H1 (cell line): ENCODE measurements around the gene EMC7. TPM values are rescaled to one million over a fixed set of nuclear protein-coding genes. Genes with fewer than 3 reads are reported as not detected.

Experiments
- CTCF ChIA-PET: fragments of 300-600 bp; sonication (Branson Sonifier 250); formaldehyde crosslinking; loops from one replicate; lab custom pipeline; 2021; ENCODE audit not compliant: partially characterized antibody; lab: Charles Lee
- POLR2A ChIA-PET: fragments of 300-600 bp; sonication (Branson Sonifier 250); formaldehyde crosslinking; loops from one replicate; lab custom pipeline; 2021; ENCODE audit warnings: inconsistent platforms; ENCODE audit not compliant: partially characterized antibody; lab: Charles Lee
- DNase-seq, 2 experiments: peaks; one replicate each; pipeline versions ENCODE4 v3.0.0 to v3.0.0-alpha.2; 2010 to 2022; ENCODE audit warnings: low spot score in 2 of 2, low read depth in 1 of 2, mixed read lengths in 1 of 2
- FAIRE-seq: peaks from 2 replicates; lab custom pipeline; 2011; peaks lifted over from hg19 to GRCh38; lab: Jason Lieb, UNC
- H2AFZ ChIP-seq: 2 replicates; pipeline ENCODE4 v1.8.1; 2012; ENCODE audit warnings: low read length, inconsistent platforms
- H2AK5ac ChIP-seq: 2 replicates; pipeline ENCODE4 v1.6.1; 2013; ENCODE audit warnings: low read depth, low read length
- H2BK120ac ChIP-seq: replicated peaks from 2 replicates; pipeline ENCODE3; 2013; ENCODE audit warnings: low read depth, low read length, inconsistent platforms
- H2BK12ac ChIP-seq: 2 replicates; pipeline ENCODE4 v1.6.1; 2013; ENCODE audit warnings: low read depth, low read length
- H2BK15ac ChIP-seq: 2 replicates; pipeline ENCODE4 v1.6.1; 2013; ENCODE audit warnings: low read length
- H2BK20ac ChIP-seq: 2 replicates; pipeline ENCODE4 v1.6.1; 2013; ENCODE audit warnings: low read length
- H2BK5ac ChIP-seq: 2 replicates; pipeline ENCODE4 v1.6.1; 2013; ENCODE audit warnings: low read depth, low read length
- H3K14ac ChIP-seq: 2 replicates; pipeline ENCODE4 v1.6.1; 2013; ENCODE audit warnings: inconsistent platforms; ENCODE audit not compliant: insufficient read length
- H3K18ac ChIP-seq: 2 replicates; pipeline ENCODE4 v1.6.1; 2013; ENCODE audit warnings: low read length; ENCODE audit errors: extremely low read depth
- H3K23ac ChIP-seq: 2 replicates; pipeline ENCODE4 v1.6.1; 2013; ENCODE audit warnings: inconsistent platforms; ENCODE audit not compliant: insufficient read length
- H3K23me2 ChIP-seq: 2 replicates; pipeline ENCODE4 v1.6.1; 2013; ENCODE audit warnings: low read depth, low read length
- H3K27ac ChIP-seq: 2 replicates; pipeline ENCODE4 v1.6.1; 2011; ENCODE audit warnings: low read depth, low read length, inconsistent platforms
- H3K27me3 ChIP-seq, 4 experiments: replicated peaks in 1 of 4; 1 replicate in 1 of 4; 2 replicates in 3 of 4; pipeline versions ENCODE4 v1.6.1 to v1.8.1; 2011 to 2013; ENCODE audit warnings: low read length in 3 of 4, mild to moderate bottlenecking in 3 of 4, inconsistent platforms in 2 of 4, mixed read lengths in 2 of 4, moderate library complexity in 1 of 4; ENCODE audit not compliant: control insufficient read depth in 3 of 4, insufficient read depth in 3 of 4; ENCODE audit errors: extremely low read depth in 1 of 4
- H3K36me3 ChIP-seq, 4 experiments: 2 replicates each; pipeline versions ENCODE4 v1.6.1 to v1.8.1; 2011 to 2013; ENCODE audit warnings: mild to moderate bottlenecking in 4 of 4, low read length in 3 of 4, moderate library complexity in 2 of 4, control low read depth in 1 of 4, inconsistent platforms in 1 of 4; ENCODE audit not compliant: insufficient read depth in 4 of 4, control insufficient read depth in 2 of 4
- H3K4ac ChIP-seq: replicated peaks from 2 replicates; pipeline ENCODE3; 2013; ENCODE audit warnings: low read length, low read depth, mixed read lengths, inconsistent platforms; ENCODE audit not compliant: insufficient read length
- H3K4me1 ChIP-seq, 4 experiments: replicated peaks in 1 of 4; 1 replicate in 1 of 4; 2 replicates in 3 of 4; pipeline versions ENCODE4 v1.6.1 to v1.8.1; 2011 to 2013; ENCODE audit warnings: low read length in 3 of 4, inconsistent platforms in 2 of 4, mixed read lengths in 1 of 4; ENCODE audit not compliant: insufficient read depth in 4 of 4, control insufficient read depth in 3 of 4
- H3K4me2 ChIP-seq, 2 experiments: 2 replicates each; pipeline versions ENCODE4 v1.6.1 to v1.8.1; 2011 to 2013; ENCODE audit warnings: low read depth in 2 of 2, low read length in 2 of 2, control low read depth in 1 of 2, inconsistent platforms in 1 of 2, mild to moderate bottlenecking in 1 of 2; ENCODE audit not compliant: insufficient read depth in 1 of 2
- H3K4me3 ChIP-seq, 4 experiments: fragments of 200-600, 300-600 bp in 1 of 4; sonication (generic), shearing (Covaris generic), sonication (Bioruptor Twin) in 1 of 4; 2 replicates each; pipeline versions ENCODE4 v1.5.1 to v1.8.1; 2011 to 2016; ENCODE audit warnings: low read length in 4 of 4, low read depth in 3 of 4, control low read depth in 2 of 4, inconsistent platforms in 2 of 4, mild to moderate bottlenecking in 2 of 4, mixed read lengths in 1 of 4, moderate library complexity in 1 of 4; ENCODE audit not compliant: insufficient read depth in 2 of 4; ENCODE audit errors: extremely low read depth in 1 of 4
- H3K56ac ChIP-seq: replicated peaks from 2 replicates; pipeline ENCODE3; 2013; ENCODE audit warnings: low read depth, mild to moderate bottlenecking, mixed read lengths, low read length, inconsistent platforms; ENCODE audit not compliant: insufficient read length
- H3K79me1 ChIP-seq: 2 replicates; pipeline ENCODE4 v1.6.1; 2013; ENCODE audit warnings: low read depth, low read length, control low read depth
- H3K79me2 ChIP-seq, 2 experiments: 2 replicates each; pipeline versions ENCODE4 v1.6.1 to v1.8.1; 2012 to 2013; ENCODE audit warnings: low read length in 2 of 2, mild to moderate bottlenecking in 2 of 2, inconsistent platforms in 1 of 2; ENCODE audit not compliant: insufficient read depth in 2 of 2, control insufficient read depth in 1 of 2
- H3K9ac ChIP-seq, 4 experiments: replicated peaks in 1 of 4; 1 replicate in 1 of 4; 2 replicates in 3 of 4; pipeline versions ENCODE4 v1.6.1 to v1.8.1; 2011 to 2013; ENCODE audit warnings: low read depth in 3 of 4, low read length in 3 of 4, control low read depth in 2 of 4, mild to moderate bottlenecking in 2 of 4, moderate library complexity in 2 of 4, inconsistent platforms in 1 of 4; ENCODE audit errors: extremely low read depth in 1 of 4
- H3K9me3 ChIP-seq, 2 experiments: 2 replicates each; pipeline versions ENCODE4 v1.6.1 to v1.8.1; 2012 to 2013; ENCODE audit warnings: mild to moderate bottlenecking in 2 of 2, moderate library complexity in 2 of 2, control low read depth in 1 of 2, inconsistent platforms in 1 of 2, low read depth in 1 of 2, low read length in 1 of 2, mixed read lengths in 1 of 2; ENCODE audit not compliant: insufficient read depth in 2 of 2
- H4K20me1 ChIP-seq, 2 experiments: replicated peaks in 1 of 2; 2 replicates each; pipeline versions ENCODE3 to v1.8.1; 2011 to 2013; ENCODE audit warnings: inconsistent platforms in 2 of 2, low read length in 2 of 2, mild to moderate bottlenecking in 1 of 2; ENCODE audit not compliant: insufficient read depth in 2 of 2, control insufficient read depth in 1 of 2
- H4K5ac ChIP-seq: 2 replicates; pipeline ENCODE4 v1.6.1; 2013; ENCODE audit warnings: low read length, low read depth, mixed read lengths, inconsistent platforms; ENCODE audit not compliant: insufficient read length
- H4K8ac ChIP-seq: 2 replicates; pipeline ENCODE4 v1.8.0; 2013; ENCODE audit warnings: mild to moderate bottlenecking, moderate library complexity, low read length, inconsistent platforms; ENCODE audit not compliant: insufficient read depth; ENCODE audit errors: extremely low read depth
- H4K91ac ChIP-seq: replicated peaks from 2 replicates; pipeline ENCODE3; 2013; ENCODE audit warnings: low read length, mixed read lengths, inconsistent platforms; ENCODE audit not compliant: insufficient read length
- JUND ChIP-seq: IDR thresholded peaks from 2 replicates; pipeline ENCODE4 v1.6.1; 2011; ENCODE audit warnings: mild to moderate bottlenecking, improper control_type of control experiment, low read length
- POLR2AphosphoS5 ChIP-seq: IDR thresholded peaks from 2 replicates; pipeline ENCODE4 v1.6.1; 2011; ENCODE audit warnings: low read depth, low read length
- RNF2 ChIP-seq: fragments of 200-900, 300-1000 bp; sonication (generic); IDR thresholded peaks from 2 replicates; pipeline ENCODE4 v1.7.1; 2016; ENCODE audit warnings: borderline replicate concordance, low read depth, mild to moderate bottlenecking, antibody characterized with exemption, low read length; ENCODE audit not compliant: poor library complexity, severe bottlenecking; ENCODE audit errors: missing control alignments
- SIN3A ChIP-seq, 2 experiments: IDR thresholded peaks in 1 of 2; conservative IDR thresholded peaks in 1 of 2; 2 replicates each; pipeline ENCODE4 v1.6.1; 2011 to 2012; ENCODE audit warnings: low read length in 2 of 2, improper control_type of control experiment in 1 of 2, low read depth in 1 of 2, mild to moderate bottlenecking in 1 of 2
- TAF7 ChIP-seq: optimal IDR thresholded peaks from 2 replicates; pipeline ENCODE3; 2011; ENCODE audit warnings: low read depth, mild to moderate bottlenecking, inconsistent platforms, low read length, moderate library complexity, borderline replicate concordance
- TBP ChIP-seq: IDR thresholded peaks from 2 replicates; pipeline ENCODE4 v1.6.1; 2011; ENCODE audit warnings: low read depth, low read length, improper control_type of control experiment
- WGBS, 2 experiments: shearing (Covaris generic) in 1 of 2; methylation state at CpG; one replicate each; pipeline versions ENCODE4 v1.1.6 to v1.1.7; 2013 to 2015; ENCODE audit warnings: low lambda C conversion rate in 2 of 2, mixed read lengths in 2 of 2, inconsistent platforms in 1 of 2, low coverage in 1 of 2, missing lambda C conversion rate in 1 of 2; ENCODE audit not compliant: insufficient replicate concordance in 2 of 2, insufficient coverage in 1 of 2, insufficient read length in 1 of 2; ENCODE audit errors: extremely low coverage in 1 of 2, missing lambda C conversion rate in 1 of 2; 5-methylcytosine and 5-hydroxymethylcytosine counted together
- polyA plus RNA-seq, 7 experiments: library from polyadenylated mRNA; depleted of rRNA in 3 of 7; stranded (reverse) in 5 of 7; unstranded in 2 of 7; fragments of >200 nt in 5 of 7; fragments of 200-250 nt in 2 of 7; gene quantifications; 1 replicate in 5 of 7; 2 replicates in 1 of 7; 4 replicates in 1 of 7; pipeline versions ENCODE4 v1.2.1 to v1.2.3, GENCODE V29; 2011 to 2013; ENCODE audit warnings: missing spikeins in 2 of 7, mixed read lengths in 2 of 7
- total RNA-seq: library from RNA; stranded (reverse); fragmentation: NEBNext Ultra II Directional; extraction: Animal tissue kit (Norgen Biotek cat#: 25700); gene quantifications from 2 replicates; pipeline ENCODE4 v1.2.1, GENCODE V29; 2021
- TF ChIP-seq, protein P1 (sequence below): IDR thresholded peaks from 2 replicates; pipeline ENCODE4 v1.6.1; 2012; ENCODE audit warnings: inconsistent platforms

EMC7 gene
- total and polyA plus RNA-seq, 2 of the 8 experiments (the other 6 are each of a cell fraction or from before 2014, with no cell fraction given): 29.0 to 39.0 TPM

DNA sequence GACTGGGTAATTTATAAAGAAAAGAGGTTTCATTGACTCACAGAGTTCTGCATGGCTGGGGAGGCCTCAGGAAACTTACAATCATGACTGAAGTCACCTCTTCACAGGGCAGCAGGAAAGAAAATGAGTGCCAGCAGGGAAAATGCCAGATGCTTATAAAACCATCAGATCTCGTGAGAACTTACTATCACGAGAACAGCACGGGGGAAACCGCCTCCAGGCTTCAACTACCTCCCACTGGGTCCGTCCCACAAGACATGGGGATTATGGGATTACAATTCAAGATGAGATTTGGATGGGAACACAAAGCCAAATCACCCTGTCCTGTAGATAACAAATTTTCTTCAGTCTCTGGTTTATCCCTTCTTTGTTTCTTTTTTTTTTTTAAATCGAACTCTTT is 31.7 kb downstream of the EMC7 start:
- TF ChIP-seq RNF2 (no peak), JUND (no peak), TAF7 (no peak), SIN3A (conservative IDR thresholded peaks at IDR 0.05 in 1 of 2, IDR thresholded peaks at IDR 0.05 in 1 of 2; ENCODE audit: low read depth in 1 of 2, low read length in 2 of 2) (no peak), POLR2AphosphoS5 (no peak), TBP (no peak)
- TF ChIP-seq, protein P1, sequence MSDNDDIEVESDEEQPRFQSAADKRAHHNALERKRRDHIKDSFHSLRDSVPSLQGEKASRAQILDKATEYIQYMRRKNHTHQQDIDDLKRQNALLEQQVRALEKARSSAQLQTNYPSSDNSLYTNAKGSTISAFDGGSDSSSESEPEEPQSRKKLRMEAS: no peak
- no peak overlapping the region for H3K14ac ChIP-seq
- DNase-seq: no peak
- WGBS, 2 experiments: 85% methylated on average over 6 of the region's 6 CpGs; no CpG with 5 or more reads in 1 of the 2 experiments
- CTCF ChIA-PET: interaction anchor here (1.4 kb wide), 1 partner anchor 40 kb away, joined by 5 read pairs; no protein-coding TSS in a partner anchor
- H3K23me2 ChIP-seq: no peaks in the 10 kb centered on the region; the same call in 1 of the 2 replicates
- H4K91ac ChIP-seq: no peak overlapping the region
- no peaks in the 10 kb centered on the region for H3K9me3 ChIP-seq
- FAIRE-seq: no peak
- H3K4me2 ChIP-seq: no peak overlapping the region
- H2AK5ac ChIP-seq: no peak overlapping the region
- H2AFZ ChIP-seq: no peak overlapping the region
- H3K27ac ChIP-seq: no peak overlapping the region
- H2BK120ac ChIP-seq: no peak overlapping the region
- H3K56ac ChIP-seq: no peak overlapping the region
- POLR2A ChIA-PET: no interaction called here
- no peaks in the 10 kb centered on the region for H3K4me1 ChIP-seq
- no peaks in the 10 kb centered on the region for H3K36me3 ChIP-seq
- H3K79me1 ChIP-seq: no peaks in the 10 kb centered on the region
- no peak overlapping the region for H2BK5ac ChIP-seq
- no peaks in the 10 kb centered on the region for H3K79me2 ChIP-seq
- no peak overlapping the region for H2BK12ac ChIP-seq
- H3K4me3 ChIP-seq: no peak overlapping the region
- H3K27me3 ChIP-seq: no peaks in the 10 kb centered on the region
- H3K4ac ChIP-seq: no peak overlapping the region
- no peak overlapping the region for H3K23ac ChIP-seq
- H3K18ac ChIP-seq: no peak overlapping the region
- H4K8ac ChIP-seq: no peak overlapping the region
- no peak overlapping the region for H2BK15ac ChIP-seq
- no peaks in the 10 kb centered on the region for H4K20me1 ChIP-seq
- H2BK20ac ChIP-seq: no peak overlapping the region
- no peak overlapping the region for H4K5ac ChIP-seq
- H3K9ac ChIP-seq: no peak overlapping the region
